ENCODE measurements around the gene CELF2.

DNA sequence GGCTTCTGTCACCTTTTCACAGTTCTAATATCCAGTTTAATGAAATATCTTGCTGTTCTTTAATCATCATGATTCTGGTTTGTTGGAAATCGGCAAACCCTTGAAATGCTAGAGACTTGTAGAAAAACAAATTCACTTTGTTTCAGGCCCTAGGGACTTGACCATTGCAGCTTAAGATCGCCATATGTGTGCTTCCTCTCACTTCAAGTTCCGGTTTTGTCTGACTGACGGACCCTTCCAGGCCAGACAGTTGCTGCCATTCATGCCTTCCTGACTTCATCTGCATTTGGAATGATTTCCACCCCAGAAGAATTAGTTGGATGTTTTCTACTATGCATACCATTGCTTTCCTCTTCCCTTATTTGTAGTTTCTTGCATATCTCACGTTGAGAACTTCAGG lies 125.6 kb downstream of the CELF2 start:
- TF ChIP-seq NFE2 (IDR thresholded peaks at IDR 0.05; ENCODE audit: low read depth), result no peak
- no peak for TF ChIP-seq KLF1 (tag; IDR thresholded peaks at IDR 0.05)
- TF ChIP-seq POLR2A (conservative IDR thresholded peaks at IDR 0.05), result no peak
- TF ChIP-seq RAD21 (CRISPR knock-in tag; conservative IDR thresholded peaks at IDR 0.05 in 1 of 2, IDR thresholded peaks at IDR 0.05 in 1 of 2), result no peak
- TF ChIP-seq CHAMP1 (IDR thresholded peaks at IDR 0.05), result no peak
- TF ChIP-seq, protein P1, sequence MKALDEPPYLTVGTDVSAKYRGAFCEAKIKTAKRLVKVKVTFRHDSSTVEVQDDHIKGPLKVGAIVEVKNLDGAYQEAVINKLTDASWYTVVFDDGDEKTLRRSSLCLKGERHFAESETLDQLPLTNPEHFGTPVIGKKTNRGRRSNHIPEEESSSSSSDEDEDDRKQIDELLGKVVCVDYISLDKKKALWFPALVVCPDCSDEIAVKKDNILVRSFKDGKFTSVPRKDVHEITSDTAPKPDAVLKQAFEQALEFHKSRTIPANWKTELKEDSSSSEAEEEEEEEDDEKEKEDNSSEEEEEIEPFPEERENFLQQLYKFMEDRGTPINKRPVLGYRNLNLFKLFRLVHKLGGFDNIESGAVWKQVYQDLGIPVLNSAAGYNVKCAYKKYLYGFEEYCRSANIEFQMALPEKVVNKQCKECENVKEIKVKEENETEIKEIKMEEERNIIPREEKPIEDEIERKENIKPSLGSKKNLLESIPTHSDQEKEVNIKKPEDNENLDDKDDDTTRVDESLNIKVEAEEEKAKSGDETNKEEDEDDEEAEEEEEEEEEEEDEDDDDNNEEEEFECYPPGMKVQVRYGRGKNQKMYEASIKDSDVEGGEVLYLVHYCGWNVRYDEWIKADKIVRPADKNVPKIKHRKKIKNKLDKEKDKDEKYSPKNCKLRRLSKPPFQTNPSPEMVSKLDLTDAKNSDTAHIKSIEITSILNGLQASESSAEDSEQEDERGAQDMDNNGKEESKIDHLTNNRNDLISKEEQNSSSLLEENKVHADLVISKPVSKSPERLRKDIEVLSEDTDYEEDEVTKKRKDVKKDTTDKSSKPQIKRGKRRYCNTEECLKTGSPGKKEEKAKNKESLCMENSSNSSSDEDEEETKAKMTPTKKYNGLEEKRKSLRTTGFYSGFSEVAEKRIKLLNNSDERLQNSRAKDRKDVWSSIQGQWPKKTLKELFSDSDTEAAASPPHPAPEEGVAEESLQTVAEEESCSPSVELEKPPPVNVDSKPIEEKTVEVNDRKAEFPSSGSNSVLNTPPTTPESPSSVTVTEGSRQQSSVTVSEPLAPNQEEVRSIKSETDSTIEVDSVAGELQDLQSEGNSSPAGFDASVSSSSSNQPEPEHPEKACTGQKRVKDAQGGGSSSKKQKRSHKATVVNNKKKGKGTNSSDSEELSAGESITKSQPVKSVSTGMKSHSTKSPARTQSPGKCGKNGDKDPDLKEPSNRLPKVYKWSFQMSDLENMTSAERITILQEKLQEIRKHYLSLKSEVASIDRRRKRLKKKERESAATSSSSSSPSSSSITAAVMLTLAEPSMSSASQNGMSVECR (CRISPR knock-in tag; IDR thresholded peaks at IDR 0.05), result no peak
- TF ChIP-seq ZNF253 (CRISPR knock-in tag; conservative IDR thresholded peaks at IDR 0.05), result no peak
- TF ChIP-seq, protein P2, sequence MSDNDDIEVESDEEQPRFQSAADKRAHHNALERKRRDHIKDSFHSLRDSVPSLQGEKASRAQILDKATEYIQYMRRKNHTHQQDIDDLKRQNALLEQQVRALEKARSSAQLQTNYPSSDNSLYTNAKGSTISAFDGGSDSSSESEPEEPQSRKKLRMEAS (CRISPR knock-in tag; IDR thresholded peaks at IDR 0.05), result no peak
- no peak for TF ChIP-seq ZNF76 (CRISPR knock-in tag; IDR thresholded peaks at IDR 0.05; ENCODE audit: borderline replicate concordance)
- TF ChIP-seq MAFK (IDR thresholded peaks at IDR 0.05; ENCODE audit: low read length), result no peak
- no peak for TF ChIP-seq SFPQ (IDR thresholded peaks at IDR 0.05; ENCODE audit: low read depth, low read length)
- TF ChIP-seq DNMT1 (IDR thresholded peaks at IDR 0.05), result no peak
- TF ChIP-seq EZH2 (IDR thresholded peaks at IDR 0.05; ENCODE audit: borderline replicate concordance, low read depth, low read length), result no peak

Measured in K562 (cell line).